NB4 (cell line): ENCODE data around the gene SEPHS1.

Experiments used
- CTCF ChIP-seq: IDR thresholded peaks from one replicate; pipeline ENCODE4 v1.5.1; 2012; ENCODE audit warnings: low read depth, low read length
- MAX ChIP-seq: IDR thresholded peaks from 2 replicates; pipeline ENCODE4 v1.6.1; 2011; ENCODE audit warnings: low read depth, low read length
- MYC ChIP-seq: IDR thresholded peaks from 2 replicates; pipeline ENCODE4 v1.6.1; 2011; ENCODE audit warnings: low read depth, low read length
- POLR2A ChIP-seq: IDR thresholded peaks from 2 replicates; pipeline ENCODE4 v1.6.1; 2011; ENCODE audit warnings: mild to moderate bottlenecking; ENCODE audit not compliant: insufficient read length; ENCODE audit errors: extremely low read depth

GRCh38 chr10:13337827-13338196, 10.3 kb downstream of the SEPHS1 start:
- TF ChIP-seq POLR2A (no peak), CTCF (no peak), MAX (no peak), MYC (no peak)
